Ovary (tissue), 9 donors: ENCODE results near the gene TPRA1. TPM values are rescaled to one million over a fixed set of nuclear protein-coding genes. Genes with fewer than 3 reads are reported as not detected.

Experiments
- DNase-seq, 5 donors: peaks; one replicate each; pipeline ENCODE4 v3.0.0-alpha.2; 2019 to 2020
- H3K27ac ChIP-seq, 2 donors: fragments of 200-600 bp; one replicate each; pipeline versions ENCODE4 v1.5.1 to v1.8.0; 2019 to 2022
- H3K27me3 ChIP-seq: fragments of 200-600 bp; one replicate; pipeline ENCODE4 v1.8.0; 2022
- H3K36me3 ChIP-seq: fragments of 200-600 bp; sonication (generic); one replicate; pipeline ENCODE4 v1.5.1; 2019
- H3K4me1 ChIP-seq: one replicate; pipeline ENCODE4 v1.8.1; 2013; ENCODE audit warnings: mild to moderate bottlenecking, moderate library complexity; ENCODE audit not compliant: insufficient read depth
- H3K4me3 ChIP-seq: fragments of 200-600 bp; sonication (generic); one replicate; pipeline ENCODE4 v1.5.1; 2017
- H3K9me3 ChIP-seq, 2 donors: fragments of 200-600 bp in 1 of 2; sonication (generic) in 1 of 2; one replicate each; pipeline versions ENCODE4 v1.5.1 to v1.8.1; 2013 to 2019; ENCODE audit warnings: mild to moderate bottlenecking in 1 of 2, moderate library complexity in 1 of 2
- EP300 ChIP-seq: sonication (generic); formaldehyde crosslinking; IDR thresholded peaks from one replicate; pipeline ENCODE4 v1.6.1; 2017; ENCODE audit warnings: antibody characterized with exemption
- POLR2A ChIP-seq: fragments of 450-650 bp; IDR thresholded peaks from one replicate; pipeline ENCODE4 v1.6.1; 2017; ENCODE audit warnings: antibody characterized with exemption, mild to moderate bottlenecking, moderate library complexity
- WGBS, 3 donors: extraction: QIAGEN DNeasy Blood & Tissue Kit in 1 of 3; methylation state at CpG; one replicate each; pipeline versions ENCODE4 v1.1.5 to v1.1.7; 2013 to 2017; 5-methylcytosine and 5-hydroxymethylcytosine counted together
- intact Hi-C, 4 donors: fragments of 100-400 bp; cut with DNase I; formaldehyde crosslinking; loops; one replicate each; pipeline versions ENCODE4 v1.11.0 to v1.15.1; 2022 to 2023
- polyA plus RNA-seq, 2 donors: library from polyadenylated mRNA; stranded (reverse); fragments of 200-250 nt in 1 of 2; fragments of 350-450 nt in 1 of 2; fragmentation: Illumina TruSeq in 1 of 2; extraction: RNeasy Lipid Tissue Mini Kit (QIAGEN cat#74804) in 1 of 2; gene quantifications; one replicate each; pipeline ENCODE4 v1.2.3, GENCODE V29; 2013 to 2014
- total RNA-seq, 7 donors: library from RNA; depleted of rRNA in 2 of 7; stranded (reverse); fragments of >200 nt in 2 of 7; fragmentation: NEBNext Ultra II Directional in 3 of 7; extraction: Animal tissue kit (Norgen Biotek cat#: 25700) in 3 of 7; gene quantifications; one replicate each; pipeline versions ENCODE4 v1.1.0 to v1.2.4, GENCODE V29; 2016 to 2023
- TF ChIP-seq, protein P1 (sequence below), 3 donors: fragments of 450-650 bp in 2 of 3; fragments of 200-600 bp in 1 of 3; IDR thresholded peaks; one replicate each; pipeline versions ENCODE4 v1.5.1 to v1.8.0; 2016 to 2022; ENCODE audit warnings: antibody characterized with exemption in 3 of 3, mild to moderate bottlenecking in 1 of 3
- donor health status: DM: no; HTN: no; CAD: no; lungs with moderate emphysema.
- donor health status: DM: no; HTN: no; CAD: no.
- donor health status: Bipolar disorder and iron deficiency.
- donor health status: DM: yes; HTN: yes; CAD: no.
- donor health status: DM: no; HTN: no; CAD: no.
- donor health status: DM: yes; HTN: yes; CAD: no.

Gene TPRA1
- total and polyA plus RNA-seq, 9 donors = 6.4 to 40.3 (median 36.6) TPM

DNA sequence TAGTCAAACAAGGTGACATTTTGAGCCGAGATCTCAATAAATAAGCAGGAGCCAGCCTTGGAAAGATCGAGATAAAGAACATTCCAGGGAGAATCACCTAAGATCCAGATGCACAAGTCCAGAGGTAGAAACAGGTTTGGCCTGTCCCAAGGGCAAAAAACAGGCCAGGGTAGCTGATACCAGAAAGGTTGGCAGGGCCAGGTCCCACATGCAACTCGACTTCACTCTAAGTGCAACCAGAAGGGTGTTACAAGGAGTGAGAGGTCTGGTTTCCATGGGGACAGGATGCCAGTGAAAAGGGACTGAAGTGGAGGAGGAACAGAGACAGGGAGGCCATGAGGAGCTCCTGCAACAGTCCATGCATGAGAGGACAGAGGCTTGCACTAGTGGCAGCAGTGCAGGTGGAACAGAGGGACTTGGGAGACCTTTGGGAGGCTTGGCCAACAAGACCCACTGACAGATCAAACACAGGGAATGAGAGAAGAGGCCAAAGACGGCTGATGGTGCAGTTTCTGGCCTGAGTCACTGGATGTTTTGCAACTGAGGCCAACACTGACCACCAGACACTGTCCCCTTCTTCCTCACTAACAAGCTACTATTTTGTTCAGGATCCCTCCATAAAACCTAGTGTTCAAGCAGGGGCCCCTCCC lies 5.2 kb downstream of the TPRA1 start:
- Histone ChIP-seq H3K4me3 (no peak overlapping the region), H3K9me3 (no peaks in the 10 kb centered on the region), H3K27me3 (no peaks in the 10 kb centered on the region), H3K36me3 (no peaks in the 10 kb centered on the region), H3K4me1 (peaks cover 15% of the 10 kb centered on the region), H3K27ac (no peak overlapping the region)
- 58 to 69% (median 64%) methylated on average over 4 of the region's 4 CpGs for WGBS, 3 donors
- no peak for TF ChIP-seq EP300
- TF ChIP-seq, protein P1, sequence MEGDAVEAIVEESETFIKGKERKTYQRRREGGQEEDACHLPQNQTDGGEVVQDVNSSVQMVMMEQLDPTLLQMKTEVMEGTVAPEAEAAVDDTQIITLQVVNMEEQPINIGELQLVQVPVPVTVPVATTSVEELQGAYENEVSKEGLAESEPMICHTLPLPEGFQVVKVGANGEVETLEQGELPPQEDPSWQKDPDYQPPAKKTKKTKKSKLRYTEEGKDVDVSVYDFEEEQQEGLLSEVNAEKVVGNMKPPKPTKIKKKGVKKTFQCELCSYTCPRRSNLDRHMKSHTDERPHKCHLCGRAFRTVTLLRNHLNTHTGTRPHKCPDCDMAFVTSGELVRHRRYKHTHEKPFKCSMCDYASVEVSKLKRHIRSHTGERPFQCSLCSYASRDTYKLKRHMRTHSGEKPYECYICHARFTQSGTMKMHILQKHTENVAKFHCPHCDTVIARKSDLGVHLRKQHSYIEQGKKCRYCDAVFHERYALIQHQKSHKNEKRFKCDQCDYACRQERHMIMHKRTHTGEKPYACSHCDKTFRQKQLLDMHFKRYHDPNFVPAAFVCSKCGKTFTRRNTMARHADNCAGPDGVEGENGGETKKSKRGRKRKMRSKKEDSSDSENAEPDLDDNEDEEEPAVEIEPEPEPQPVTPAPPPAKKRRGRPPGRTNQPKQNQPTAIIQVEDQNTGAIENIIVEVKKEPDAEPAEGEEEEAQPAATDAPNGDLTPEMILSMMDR (IDR thresholded peaks at IDR 0.05) = no peak
- no peak for TF ChIP-seq POLR2A
- intact Hi-C loops = no loop called here
- DNase-seq = no peak

DNA sequence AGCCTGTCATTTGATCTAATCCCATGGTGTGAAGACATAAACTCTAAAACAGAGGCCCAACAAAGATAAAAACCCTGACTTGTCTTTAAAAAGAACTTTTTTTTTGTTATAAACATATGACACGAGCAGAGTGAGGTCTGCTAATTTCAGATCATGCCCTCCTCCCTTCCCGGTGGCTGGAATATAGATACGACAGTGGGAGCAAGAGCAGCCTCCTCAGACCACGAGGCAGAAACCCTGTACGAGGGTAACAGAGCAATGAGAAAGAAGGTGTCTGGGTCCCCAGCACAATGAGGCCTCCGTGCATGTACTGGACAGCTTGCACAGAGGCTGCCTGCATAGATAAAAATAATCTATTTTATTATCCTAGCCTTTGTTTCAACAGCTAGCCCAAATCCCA lies 5.8 kb downstream of the TPRA1 start:
- 89 to 95% (median 91%) methylated on average over 6 of the region's 6 CpGs for WGBS, 3 donors
- intact Hi-C loops = no loop called here

DNA sequence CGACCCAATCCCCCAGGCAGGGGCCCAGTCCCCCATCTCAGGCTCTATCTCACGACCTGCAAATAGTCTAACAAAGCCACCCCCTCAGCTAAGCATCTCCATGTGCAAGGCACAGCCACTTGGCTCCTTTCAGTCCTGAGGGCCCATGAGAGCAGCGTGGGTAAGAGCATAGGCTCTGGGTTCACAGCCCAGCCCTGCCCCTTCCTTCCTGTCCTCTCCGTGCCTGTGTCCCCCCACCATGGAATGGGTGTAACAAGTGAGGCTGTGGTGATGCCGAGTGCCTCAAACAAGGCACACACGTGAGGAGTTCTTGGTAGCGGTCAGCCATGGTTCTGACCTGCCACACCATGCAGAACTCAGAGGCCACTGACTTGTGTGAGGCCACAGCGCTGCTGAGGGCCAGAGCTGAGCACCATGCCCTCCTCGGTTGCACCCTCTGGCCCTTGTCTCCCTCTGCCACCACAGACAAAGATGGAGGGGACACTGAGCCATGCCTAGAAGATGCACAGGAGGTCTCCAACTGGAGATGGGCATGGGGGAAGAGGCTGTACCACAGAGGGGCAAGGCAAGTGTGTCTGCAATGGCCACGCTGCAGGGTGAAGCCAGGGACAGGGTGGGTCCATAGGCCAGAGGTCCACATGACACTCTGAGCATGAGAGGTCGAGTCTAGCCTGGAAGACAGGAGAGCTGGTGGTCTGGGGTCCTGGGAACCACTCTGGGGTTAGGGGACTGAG lies 10.0 kb downstream of the TPRA1 start:
- intact Hi-C loops = no loop called here
- no peaks in the 10 kb centered on the region for H3K27me3 ChIP-seq
- H3K4me1 ChIP-seq = peaks cover 2% of the 10 kb centered on the region
- H3K27ac ChIP-seq = no peak overlapping the region
- no peaks in the 10 kb centered on the region for H3K9me3 ChIP-seq
- 84 to 86% (median 84%) methylated on average over 10 to 11 of the region's 11 CpGs for WGBS, 3 donors
- TF ChIP-seq POLR2A (no peak), EP300 (no peak)
- TF ChIP-seq, protein P1 (IDR thresholded peaks at IDR 0.05) = no peak
- no peak for DNase-seq
- no peak overlapping the region for H3K4me3 ChIP-seq
- H3K36me3 ChIP-seq = no peaks in the 10 kb centered on the region

More for the DNA sequence above, 5.8 kb downstream of the TPRA1 start:
- no peaks in the 10 kb centered on the region for H3K36me3 ChIP-seq
- TF ChIP-seq EP300 = no peak
- TF ChIP-seq POLR2A = no peak
- TF ChIP-seq, protein P1 (IDR thresholded peaks at IDR 0.05) = no peak
- no peak for DNase-seq
- H3K4me1 ChIP-seq = peaks cover 15% of the 10 kb centered on the region
- H3K9me3 ChIP-seq = no peaks in the 10 kb centered on the region
- no peak overlapping the region for H3K4me3 ChIP-seq
- H3K27me3 ChIP-seq = no peaks in the 10 kb centered on the region
- H3K27ac ChIP-seq = no peak overlapping the region

DNA sequence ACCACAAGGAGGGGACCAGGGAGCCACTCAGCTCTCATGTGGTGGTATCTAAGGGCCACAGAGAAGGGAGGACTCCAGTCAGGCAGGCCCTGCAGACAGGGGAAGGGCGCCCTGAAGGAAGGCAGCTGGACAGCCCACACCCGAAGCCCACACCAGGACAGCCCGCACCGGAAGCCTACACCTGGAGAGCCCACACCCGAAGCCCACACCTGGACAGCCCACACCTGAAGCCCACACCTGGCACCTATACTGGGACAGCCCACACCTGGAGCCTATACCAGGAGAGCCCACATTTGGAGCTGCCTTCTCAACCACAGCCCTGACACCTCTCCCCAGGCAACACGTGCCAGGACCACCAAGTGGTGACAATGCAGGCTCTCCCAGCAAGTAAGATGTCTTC lies 11.7 kb downstream of the TPRA1 start:
- intact Hi-C loops = no loop called here
- 87 to 88% (median 88%) methylated on average over 6 of the region's 6 CpGs for WGBS, 3 donors
- no peak for DNase-seq
- Histone ChIP-seq H3K4me1 (peaks cover 2% of the 10 kb centered on the region), H3K9me3 (no peaks in the 10 kb centered on the region), H3K27me3 (no peaks in the 10 kb centered on the region), H3K36me3 (no peaks in the 10 kb centered on the region), H3K4me3 (no peak overlapping the region), H3K27ac (no peak overlapping the region)
- TF ChIP-seq EP300 (no peak), POLR2A (no peak)
- TF ChIP-seq, protein P1 (IDR thresholded peaks at IDR 0.05) = no peak
